ENCODE measurements around the gene PHYKPL. TPM values are rescaled to one million over a fixed set of nuclear protein-coding genes. Genes with fewer than 3 reads are reported as not detected.
A peak's percentile ranks its signal among the peaks of the same experiment; 100 is the strongest.

The PHYKPL gene
- total and polyA plus RNA-seq, 2 of the 13 experiments (the other 11 are each of a cell fraction or from before 2014, with no cell fraction given) = 18.0 to 78.6 TPM

- TF ChIP-seq, protein P1, sequence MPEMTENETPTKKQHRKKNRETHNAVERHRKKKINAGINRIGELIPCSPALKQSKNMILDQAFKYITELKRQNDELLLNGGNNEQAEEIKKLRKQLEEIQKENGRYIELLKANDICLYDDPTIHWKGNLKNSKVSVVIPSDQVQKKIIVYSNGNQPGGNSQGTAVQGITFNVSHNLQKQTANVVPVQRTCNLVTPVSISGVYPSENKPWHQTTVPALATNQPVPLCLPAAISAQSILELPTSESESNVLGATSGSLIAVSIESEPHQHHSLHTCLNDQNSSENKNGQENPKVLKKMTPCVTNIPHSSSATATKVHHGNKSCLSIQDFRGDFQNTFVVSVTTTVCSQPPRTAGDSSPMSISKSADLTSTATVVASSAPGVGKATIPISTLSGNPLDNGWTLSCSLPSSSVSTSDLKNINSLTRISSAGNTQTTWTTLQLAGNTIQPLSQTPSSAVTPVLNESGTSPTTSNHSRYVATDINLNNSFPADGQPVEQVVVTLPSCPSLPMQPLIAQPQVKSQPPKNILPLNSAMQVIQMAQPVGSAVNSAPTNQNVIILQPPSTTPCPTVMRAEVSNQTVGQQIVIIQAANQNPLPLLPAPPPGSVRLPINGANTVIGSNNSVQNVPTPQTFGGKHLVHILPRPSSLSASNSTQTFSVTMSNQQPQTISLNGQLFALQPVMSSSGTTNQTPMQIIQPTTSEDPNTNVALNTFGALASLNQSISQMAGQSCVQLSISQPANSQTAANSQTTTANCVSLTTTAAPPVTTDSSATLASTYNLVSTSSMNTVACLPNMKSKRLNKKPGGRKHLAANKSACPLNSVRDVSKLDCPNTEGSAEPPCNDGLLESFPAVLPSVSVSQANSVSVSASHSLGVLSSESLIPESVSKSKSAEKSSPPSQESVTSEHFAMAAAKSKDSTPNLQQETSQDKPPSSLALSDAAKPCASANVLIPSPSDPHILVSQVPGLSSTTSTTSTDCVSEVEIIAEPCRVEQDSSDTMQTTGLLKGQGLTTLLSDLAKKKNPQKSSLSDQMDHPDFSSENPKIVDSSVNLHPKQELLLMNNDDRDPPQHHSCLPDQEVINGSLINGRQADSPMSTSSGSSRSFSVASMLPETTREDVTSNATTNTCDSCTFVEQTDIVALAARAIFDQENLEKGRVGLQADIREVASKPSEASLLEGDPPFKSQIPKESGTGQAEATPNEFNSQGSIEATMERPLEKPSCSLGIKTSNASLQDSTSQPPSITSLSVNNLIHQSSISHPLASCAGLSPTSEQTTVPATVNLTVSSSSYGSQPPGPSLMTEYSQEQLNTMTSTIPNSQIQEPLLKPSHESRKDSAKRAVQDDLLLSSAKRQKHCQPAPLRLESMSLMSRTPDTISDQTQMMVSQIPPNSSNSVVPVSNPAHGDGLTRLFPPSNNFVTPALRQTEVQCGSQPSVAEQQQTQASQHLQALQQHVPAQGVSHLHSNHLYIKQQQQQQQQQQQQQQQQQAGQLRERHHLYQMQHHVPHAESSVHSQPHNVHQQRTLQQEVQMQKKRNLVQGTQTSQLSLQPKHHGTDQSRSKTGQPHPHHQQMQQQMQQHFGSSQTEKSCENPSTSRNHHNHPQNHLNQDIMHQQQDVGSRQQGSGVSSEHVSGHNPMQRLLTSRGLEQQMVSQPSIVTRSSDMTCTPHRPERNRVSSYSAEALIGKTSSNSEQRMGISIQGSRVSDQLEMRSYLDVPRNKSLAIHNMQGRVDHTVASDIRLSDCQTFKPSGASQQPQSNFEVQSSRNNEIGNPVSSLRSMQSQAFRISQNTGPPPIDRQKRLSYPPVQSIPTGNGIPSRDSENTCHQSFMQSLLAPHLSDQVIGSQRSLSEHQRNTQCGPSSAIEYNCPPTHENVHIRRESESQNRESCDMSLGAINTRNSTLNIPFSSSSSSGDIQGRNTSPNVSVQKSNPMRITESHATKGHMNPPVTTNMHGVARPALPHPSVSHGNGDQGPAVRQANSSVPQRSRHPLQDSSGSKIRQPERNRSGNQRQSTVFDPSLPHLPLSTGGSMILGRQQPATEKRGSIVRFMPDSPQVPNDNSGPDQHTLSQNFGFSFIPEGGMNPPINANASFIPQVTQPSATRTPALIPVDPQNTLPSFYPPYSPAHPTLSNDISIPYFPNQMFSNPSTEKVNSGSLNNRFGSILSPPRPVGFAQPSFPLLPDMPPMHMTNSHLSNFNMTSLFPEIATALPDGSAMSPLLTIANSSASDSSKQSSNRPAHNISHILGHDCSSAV (CRISPR knock-in tag; IDR thresholded peaks at IDR 0.05; ENCODE audit: borderline replicate concordance) = no peak
- TF ChIP-seq, protein P2, sequence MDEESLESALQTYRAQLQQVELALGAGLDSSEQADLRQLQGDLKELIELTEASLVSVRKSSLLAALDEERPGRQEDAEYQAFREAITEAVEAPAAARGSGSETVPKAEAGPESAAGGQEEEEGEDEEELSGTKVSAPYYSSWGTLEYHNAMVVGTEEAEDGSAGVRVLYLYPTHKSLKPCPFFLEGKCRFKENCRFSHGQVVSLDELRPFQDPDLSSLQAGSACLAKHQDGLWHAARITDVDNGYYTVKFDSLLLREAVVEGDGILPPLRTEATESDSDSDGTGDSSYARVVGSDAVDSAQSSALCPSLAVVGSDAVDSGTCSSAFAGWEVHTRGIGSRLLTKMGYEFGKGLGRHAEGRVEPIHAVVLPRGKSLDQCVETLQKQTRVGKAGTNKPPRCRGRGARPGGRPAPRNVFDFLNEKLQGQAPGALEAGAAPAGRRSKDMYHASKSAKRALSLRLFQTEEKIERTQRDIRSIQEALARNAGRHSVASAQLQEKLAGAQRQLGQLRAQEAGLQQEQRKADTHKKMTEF (CRISPR knock-in tag; IDR thresholded peaks at IDR 0.05) = peak; percentile 82; the same call in 1 of the 2 replicates
- no peak for TF ChIP-seq THAP8 (CRISPR knock-in tag; IDR thresholded peaks at IDR 0.05; ENCODE audit: borderline replicate concordance)
- peak; percentile 51 for TF ChIP-seq ZNF263 (CRISPR knock-in tag; IDR thresholded peaks at IDR 0.05)
- no peak; the same call in 1 of the 2 replicates for TF ChIP-seq ZNF232 (CRISPR knock-in tag; IDR thresholded peaks at IDR 0.05; ENCODE audit: borderline replicate concordance)
- no peak for TF ChIP-seq ZBTB8A (CRISPR knock-in tag; IDR thresholded peaks at IDR 0.05; ENCODE audit: borderline replicate concordance, low read depth)
- no peak for TF ChIP-seq HNRNPH1 (optimal IDR thresholded peaks at IDR 0.05; ENCODE audit: low read depth, low read length)
- TF ChIP-seq SP4 (CRISPR knock-in tag; IDR thresholded peaks at IDR 0.05) = peak; percentile 96
- TF ChIP-seq ZFP37 (CRISPR knock-in tag; IDR thresholded peaks at IDR 0.05; ENCODE audit: borderline replicate concordance) = 0 out of 2 replicates have a peak, but pooled peaks have one; percentile 28
- peak; percentile 92 for TF ChIP-seq ZNF547 (CRISPR knock-in tag; IDR thresholded peaks at IDR 0.05)
- 0 out of 2 replicates have a peak, but pooled peaks have one; percentile 26 for TF ChIP-seq NR2C2 (CRISPR knock-in tag; IDR thresholded peaks at IDR 0.05; ENCODE audit: borderline replicate concordance)
- TF ChIP-seq ZBTB21 (CRISPR knock-in tag; IDR thresholded peaks at IDR 0.05) = peak; percentile 24; the same call in 1 of the 2 replicates
- TF ChIP-seq, protein P3, sequence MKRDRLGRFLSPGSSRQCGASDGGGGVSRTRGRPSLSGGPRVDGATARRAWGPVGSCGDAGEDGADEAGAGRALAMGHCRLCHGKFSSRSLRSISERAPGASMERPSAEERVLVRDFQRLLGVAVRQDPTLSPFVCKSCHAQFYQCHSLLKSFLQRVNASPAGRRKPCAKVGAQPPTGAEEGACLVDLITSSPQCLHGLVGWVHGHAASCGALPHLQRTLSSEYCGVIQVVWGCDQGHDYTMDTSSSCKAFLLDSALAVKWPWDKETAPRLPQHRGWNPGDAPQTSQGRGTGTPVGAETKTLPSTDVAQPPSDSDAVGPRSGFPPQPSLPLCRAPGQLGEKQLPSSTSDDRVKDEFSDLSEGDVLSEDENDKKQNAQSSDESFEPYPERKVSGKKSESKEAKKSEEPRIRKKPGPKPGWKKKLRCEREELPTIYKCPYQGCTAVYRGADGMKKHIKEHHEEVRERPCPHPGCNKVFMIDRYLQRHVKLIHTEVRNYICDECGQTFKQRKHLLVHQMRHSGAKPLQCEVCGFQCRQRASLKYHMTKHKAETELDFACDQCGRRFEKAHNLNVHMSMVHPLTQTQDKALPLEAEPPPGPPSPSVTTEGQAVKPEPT (CRISPR knock-in tag; IDR thresholded peaks at IDR 0.05; ENCODE audit: low read depth) = peak; percentile 66; the same call in 1 of the 2 replicates
- TF ChIP-seq ATF4 (CRISPR knock-in tag; IDR thresholded peaks at IDR 0.05) = peak in 1 of 2 experiments; percentile 63; a peak in 2 of 4 replicates
Observed at GRCh38 chr5:178204182-178204934, 28.2 kb downstream of the PHYKPL start, which contains the start of gene HNRNPAB (continued).
